ENCODE measurements around the gene PKD1. TPM values are rescaled to one million over a fixed set of nuclear protein-coding genes. Genes with fewer than 3 reads are reported as not detected.
A peak's percentile ranks its signal among the peaks of the same experiment; 100 is the strongest.

The PKD1 gene
- total and polyA plus RNA-seq, 7 donors = 10.6 to 372 (median 81.6) TPM

DNA sequence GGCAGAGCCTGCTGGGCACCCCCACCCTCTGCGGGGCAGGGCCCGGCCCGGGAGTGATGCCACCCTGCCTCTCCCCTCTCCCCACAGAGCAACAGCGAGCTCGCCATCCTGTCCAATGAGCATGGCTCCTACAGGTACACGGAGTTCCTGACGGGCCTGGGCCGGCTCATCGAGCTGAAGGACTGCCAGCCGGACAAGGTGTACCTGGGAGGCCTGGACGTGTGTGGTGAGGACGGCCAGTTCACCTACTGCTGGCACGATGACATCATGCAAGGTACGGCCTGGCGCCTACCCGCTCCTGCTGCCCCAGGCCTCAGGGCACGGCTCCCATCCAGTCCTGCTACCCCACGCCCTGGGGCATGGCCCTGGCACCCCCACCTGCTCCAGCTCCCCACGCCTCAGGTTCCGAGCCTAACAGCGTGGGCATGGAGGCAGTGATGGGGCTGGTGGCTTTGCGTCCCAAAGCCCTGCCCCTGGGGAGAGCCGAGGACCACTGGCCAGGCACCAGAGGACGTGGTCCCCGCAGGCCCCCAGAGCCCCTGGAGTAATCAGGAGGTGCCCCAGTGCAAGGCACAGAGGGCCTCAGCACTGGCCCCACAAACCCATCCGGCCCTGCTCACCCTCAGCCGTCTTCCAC lies 49.5 kb downstream of the PKD1 start:
- intact Hi-C loops (cut with DNase I) = no loop called here
- WGBS, 2 donors = 93 to 95% methylated on average over 27 of the region's 27 CpGs
- Histone ChIP-seq H3K4me1 (peaks cover 0 to 27% (median 22%) of the 10 kb centered on the region in 4 donors), H3K4me3 (no peak overlapping the region), H3K27me3 (no peaks in the 10 kb centered on the region), H3K36me3 (peaks cover 18 to 84% (median 42%) of the 10 kb centered on the region in 4 donors), H3K27ac (peak overlapping the region in 3 of 4 donors; percentile 18 to 37 (median 26)), H3K9me3 (no peaks in the 10 kb centered on the region)
- TF ChIP-seq POLR2A (IDR thresholded peaks at IDR 0.05) (no peak), EP300 (IDR thresholded peaks at IDR 0.05) (no peak), POLR2AphosphoS5 (IDR thresholded peaks at IDR 0.05) (peak in 1 of 4 donors; percentile 26)
- DNase-seq = no peak

DNA sequence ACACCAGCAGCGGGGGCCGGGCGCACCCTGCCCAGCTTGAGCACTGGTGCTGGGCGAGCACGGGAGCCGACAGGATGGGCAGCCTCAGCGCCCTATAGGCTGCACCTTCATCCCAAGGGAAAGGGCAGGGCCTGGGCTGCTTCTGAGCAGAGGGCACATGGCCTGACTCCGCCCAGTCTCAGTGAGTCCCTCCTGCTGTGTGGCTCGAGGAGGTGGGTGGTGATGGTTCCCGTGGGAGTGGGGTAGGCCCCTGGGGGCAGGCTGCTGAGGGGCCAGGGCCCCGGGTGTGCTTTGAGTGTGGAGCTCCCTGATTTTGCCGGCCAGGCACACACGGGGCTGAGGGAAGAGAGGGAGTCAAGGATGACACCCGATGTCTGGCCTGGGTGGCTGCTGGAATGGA lies 50.0 kb downstream of the PKD1 start:
- intact Hi-C loops (cut with DNase I) = no loop called here

DNA sequence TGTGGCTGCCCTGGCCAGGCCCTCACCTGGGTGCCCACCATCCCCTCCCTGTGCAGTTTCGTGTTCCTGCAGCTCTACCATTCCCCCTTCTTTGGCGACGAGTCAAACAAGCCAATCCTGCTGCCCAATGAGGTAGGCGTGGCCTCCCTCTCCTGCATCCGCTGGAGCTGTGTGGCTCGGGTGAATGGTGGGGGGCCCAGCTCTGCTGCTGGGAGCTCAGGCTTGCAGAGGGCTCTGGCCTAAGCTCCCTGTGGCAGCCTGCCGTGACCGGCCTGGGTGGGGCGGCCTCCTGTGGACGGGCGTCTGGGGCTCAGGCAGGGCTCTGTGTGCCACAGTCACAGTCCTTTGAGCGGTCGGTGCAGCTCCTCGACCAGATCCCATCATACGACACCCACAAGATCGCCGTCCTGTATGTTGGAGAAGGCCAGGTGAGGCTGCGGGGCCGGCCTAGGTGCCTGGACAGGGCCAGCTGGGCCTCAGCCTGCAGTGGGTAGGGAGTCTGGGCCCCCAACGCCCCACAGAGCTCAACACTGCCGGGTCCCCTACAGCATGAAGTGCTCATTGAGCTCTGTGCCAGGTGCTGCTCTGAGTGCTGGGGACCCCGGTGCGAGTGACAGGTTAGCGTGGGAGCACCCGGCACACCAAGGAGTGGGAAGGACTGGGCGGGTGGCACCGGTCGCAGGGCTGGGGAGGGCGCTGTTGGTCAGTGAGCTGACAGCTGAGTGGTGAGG lies 50.6 kb downstream of the PKD1 start:
- no peaks in the 10 kb centered on the region for H3K9me3 ChIP-seq
- peak in 1 of 4 donors; percentile 12 for TF ChIP-seq POLR2AphosphoS5 (IDR thresholded peaks at IDR 0.05)
- no peak for TF ChIP-seq EP300 (IDR thresholded peaks at IDR 0.05)
- no peak for TF ChIP-seq POLR2A (IDR thresholded peaks at IDR 0.05)
- TF ChIP-seq, protein P1, sequence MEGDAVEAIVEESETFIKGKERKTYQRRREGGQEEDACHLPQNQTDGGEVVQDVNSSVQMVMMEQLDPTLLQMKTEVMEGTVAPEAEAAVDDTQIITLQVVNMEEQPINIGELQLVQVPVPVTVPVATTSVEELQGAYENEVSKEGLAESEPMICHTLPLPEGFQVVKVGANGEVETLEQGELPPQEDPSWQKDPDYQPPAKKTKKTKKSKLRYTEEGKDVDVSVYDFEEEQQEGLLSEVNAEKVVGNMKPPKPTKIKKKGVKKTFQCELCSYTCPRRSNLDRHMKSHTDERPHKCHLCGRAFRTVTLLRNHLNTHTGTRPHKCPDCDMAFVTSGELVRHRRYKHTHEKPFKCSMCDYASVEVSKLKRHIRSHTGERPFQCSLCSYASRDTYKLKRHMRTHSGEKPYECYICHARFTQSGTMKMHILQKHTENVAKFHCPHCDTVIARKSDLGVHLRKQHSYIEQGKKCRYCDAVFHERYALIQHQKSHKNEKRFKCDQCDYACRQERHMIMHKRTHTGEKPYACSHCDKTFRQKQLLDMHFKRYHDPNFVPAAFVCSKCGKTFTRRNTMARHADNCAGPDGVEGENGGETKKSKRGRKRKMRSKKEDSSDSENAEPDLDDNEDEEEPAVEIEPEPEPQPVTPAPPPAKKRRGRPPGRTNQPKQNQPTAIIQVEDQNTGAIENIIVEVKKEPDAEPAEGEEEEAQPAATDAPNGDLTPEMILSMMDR (IDR thresholded peaks at IDR 0.05) = no peak
- H3K27ac ChIP-seq = peak overlapping the region in 3 of 4 donors; percentile 18 to 37 (median 26)
- intact Hi-C loops (cut with DNase I) = no loop called here
- 93 to 94% methylated on average over 29 of the region's 29 CpGs for WGBS, 2 donors
- no peak for DNase-seq
- H3K36me3 ChIP-seq = peaks cover 11 to 81% (median 36%) of the 10 kb centered on the region in 4 donors
- peaks cover 0 to 27% (median 22%) of the 10 kb centered on the region in 4 donors for H3K4me1 ChIP-seq
- no peak overlapping the region for H3K4me3 ChIP-seq
- no peaks in the 10 kb centered on the region for H3K27me3 ChIP-seq

More for the DNA sequence above, 50.0 kb downstream of the PKD1 start:
- peak overlapping the region in 3 of 4 donors; percentile 18 to 37 (median 26) for H3K27ac ChIP-seq
- H3K9me3 ChIP-seq = no peaks in the 10 kb centered on the region
- no peak for TF ChIP-seq EP300 (IDR thresholded peaks at IDR 0.05)
- TF ChIP-seq POLR2A (IDR thresholded peaks at IDR 0.05) = no peak
- no peak for TF ChIP-seq POLR2AphosphoS5 (IDR thresholded peaks at IDR 0.05)
- TF ChIP-seq, protein P1 (IDR thresholded peaks at IDR 0.05) = no peak
- no peaks in the 10 kb centered on the region for H3K27me3 ChIP-seq
- peaks cover 16 to 82% (median 40%) of the 10 kb centered on the region in 4 donors for H3K36me3 ChIP-seq
- WGBS, 2 donors = 74 to 78% methylated on average over 14 of the region's 14 CpGs
- H3K4me1 ChIP-seq = peaks cover 0 to 27% (median 22%) of the 10 kb centered on the region in 4 donors
- DNase-seq = no peak
- H3K4me3 ChIP-seq = no peak overlapping the region

DNA sequence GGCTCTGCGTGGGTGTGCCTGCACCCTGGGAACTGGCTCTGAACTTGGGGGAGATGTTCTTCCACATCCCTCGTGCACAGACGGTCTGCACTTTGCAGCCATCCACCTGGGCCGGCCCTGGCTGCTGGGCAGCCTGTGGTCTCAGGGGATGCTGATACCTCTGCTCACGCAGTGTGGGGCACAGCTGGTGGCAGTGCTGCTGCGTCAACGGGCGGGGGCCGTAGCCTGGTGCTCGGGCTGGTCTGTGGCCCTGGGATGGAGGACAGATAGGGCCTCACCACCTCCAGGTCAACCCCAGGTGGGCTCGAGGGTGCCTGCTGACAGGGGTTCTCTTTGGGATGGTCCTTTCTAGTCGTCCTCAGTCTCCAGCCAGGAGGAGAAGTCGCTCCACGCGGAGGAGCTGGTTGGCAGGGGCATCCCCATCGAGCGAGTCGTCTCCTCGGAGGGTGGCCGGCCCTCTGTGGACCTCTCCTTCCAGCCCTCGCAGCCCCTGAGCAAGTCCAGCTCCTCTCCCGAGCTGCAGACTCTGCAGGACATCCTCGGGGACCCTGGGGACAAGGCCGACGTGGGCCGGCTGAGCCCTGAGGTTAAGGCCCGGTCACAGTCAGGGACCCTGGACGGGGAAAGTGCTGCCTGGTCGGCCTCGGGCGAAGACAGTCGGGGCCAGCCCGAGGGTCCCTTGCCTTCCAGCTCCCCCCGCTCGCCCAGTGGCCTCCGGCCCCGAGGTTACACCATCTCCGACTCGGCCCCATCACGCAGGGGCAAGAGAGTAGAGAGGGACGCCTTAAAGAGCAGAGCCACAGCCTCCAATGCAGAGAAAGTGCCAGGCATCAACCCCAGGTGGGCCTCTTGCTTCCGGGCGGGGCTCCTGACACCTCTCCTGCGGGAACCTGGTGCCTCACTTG lies 51.6 kb downstream of the PKD1 start:
- H3K4me1 ChIP-seq = peaks cover 0 to 27% (median 22%) of the 10 kb centered on the region in 4 donors
- H3K27me3 ChIP-seq = no peaks in the 10 kb centered on the region
- peak overlapping the region in 3 of 4 donors; percentile 42 to 61 (median 54) for H3K27ac ChIP-seq
- H3K9me3 ChIP-seq = no peaks in the 10 kb centered on the region
- no peak for TF ChIP-seq POLR2A (IDR thresholded peaks at IDR 0.05)
- no peak for TF ChIP-seq EP300 (IDR thresholded peaks at IDR 0.05)
- TF ChIP-seq POLR2AphosphoS5 (IDR thresholded peaks at IDR 0.05) = no peak
- TF ChIP-seq, protein P1 (IDR thresholded peaks at IDR 0.05) = no peak
- H3K36me3 ChIP-seq = peaks cover 11 to 81% (median 36%) of the 10 kb centered on the region in 4 donors
- no peak for DNase-seq
- WGBS, 2 donors = 95% methylated on average over 44 of the region's 44 CpGs
- intact Hi-C loops (cut with DNase I) = no loop called here
- no peak overlapping the region for H3K4me3 ChIP-seq

Data from sigmoid colon (tissue), 7 donors.